Glutamatergic neuron (in vitro differentiated cells): ENCODE data around the gene ZFYVE26. TPM values are rescaled to one million over a fixed set of nuclear protein-coding genes. Genes with fewer than 3 reads are reported as not detected.

ENCODE experiments used
- DNase-seq: peaks from one replicate; pipeline ENCODE4 v3.0.0; 2022
- H3K27ac Mint-ChIP-seq: one replicate; pipeline ENCODE4 v1.8.0; 2020; ENCODE audit warnings: mild to moderate bottlenecking, mixed read lengths, inconsistent platforms; ENCODE audit not compliant: unreplicated experiment
- H3K27me3 Mint-ChIP-seq: one replicate; pipeline ENCODE4 v1.8.0; 2020; ENCODE audit warnings: mild to moderate bottlenecking, moderate library complexity, mixed read lengths, inconsistent platforms; ENCODE audit not compliant: unreplicated experiment
- H3K36me3 Mint-ChIP-seq: one replicate; pipeline ENCODE4 v1.8.0; 2020; ENCODE audit warnings: mild to moderate bottlenecking, mixed read lengths, inconsistent platforms; ENCODE audit not compliant: unreplicated experiment
- H3K4me1 Mint-ChIP-seq: one replicate; pipeline ENCODE4 v1.8.0; 2020; ENCODE audit warnings: mild to moderate bottlenecking, low read depth, mixed read lengths, inconsistent platforms; ENCODE audit not compliant: unreplicated experiment
- H3K4me3 Mint-ChIP-seq: one replicate; pipeline ENCODE4 v1.8.0; 2020; ENCODE audit warnings: mild to moderate bottlenecking, mixed read lengths, inconsistent platforms; ENCODE audit not compliant: unreplicated experiment
- H3K9me3 Mint-ChIP-seq: one replicate; pipeline ENCODE4 v1.8.0; 2020; ENCODE audit warnings: mild to moderate bottlenecking, moderate library complexity, mixed read lengths, inconsistent platforms; ENCODE audit not compliant: unreplicated experiment
- CTCF ChIP-seq: fragments of 200-600 bp; sonication (generic); IDR thresholded peaks from one replicate; pipeline ENCODE4 v1.5.0; 2021; ENCODE audit not compliant: partially characterized antibody, unreplicated experiment
- total RNA-seq: library from RNA; stranded (reverse); fragmentation: NEBNext Ultra II Directional; extraction: Animal tissue kit (Norgen Biotek cat#: 25700); gene quantifications from one replicate; pipeline ENCODE4 v1.2.1, GENCODE V29; 2021; ENCODE audit not compliant: unreplicated experiment

Gene ZFYVE26
- total RNA-seq, 1 donor from 2014 or later = 32.5 TPM

- H3K9me3 Mint-ChIP-seq = no peaks in the 10 kb centered on the region
- no peak overlapping the region for H3K4me3 Mint-ChIP-seq
- no peak for TF ChIP-seq CTCF
- H3K27ac Mint-ChIP-seq = no peak overlapping the region
- DNase-seq = no peak
- H3K36me3 Mint-ChIP-seq = no peaks in the 10 kb centered on the region
- no peaks in the 10 kb centered on the region for H3K27me3 Mint-ChIP-seq
- no peaks in the 10 kb centered on the region for H3K4me1 Mint-ChIP-seq
Observed at GRCh38 chr14:67778792-67779191, 37.6 kb downstream of the ZFYVE26 start.

- no peaks in the 10 kb centered on the region for H3K27me3 Mint-ChIP-seq
- no peak for TF ChIP-seq CTCF
- H3K4me1 Mint-ChIP-seq = no peaks in the 10 kb centered on the region
- H3K27ac Mint-ChIP-seq = no peak overlapping the region
- no peak overlapping the region for H3K4me3 Mint-ChIP-seq
- H3K9me3 Mint-ChIP-seq = no peaks in the 10 kb centered on the region
- no peak for DNase-seq
- H3K36me3 Mint-ChIP-seq = no peaks in the 10 kb centered on the region
Observed at GRCh38 chr14:67776653-67777322, 39.6 kb downstream of the ZFYVE26 start.

- Mint-ChIP-seq H3K27ac (no peak overlapping the region), H3K9me3 (no peaks in the 10 kb centered on the region), H3K36me3 (no peaks in the 10 kb centered on the region), H3K27me3 (no peaks in the 10 kb centered on the region), H3K4me1 (no peaks in the 10 kb centered on the region), H3K4me3 (no peak overlapping the region)
- no peak for DNase-seq
- no peak for TF ChIP-seq CTCF
Observed at GRCh38 chr14:67773844-67774377, 42.5 kb downstream of the ZFYVE26 start.

GRCh38 chr14:67768219-67768618 is 48.2 kb downstream of the ZFYVE26 start:
- Mint-ChIP-seq H3K27ac (no peak overlapping the region), H3K36me3 (no peaks in the 10 kb centered on the region), H3K9me3 (no peaks in the 10 kb centered on the region), H3K4me3 (no peak overlapping the region), H3K4me1 (no peaks in the 10 kb centered on the region), H3K27me3 (peaks cover 2% of the 10 kb centered on the region)
- no peak for TF ChIP-seq CTCF
- DNase-seq = no peak

- TF ChIP-seq CTCF = no peak
- no peak overlapping the region for H3K27ac Mint-ChIP-seq
Observed at GRCh38 chr14:67766035-67766680, 50.2 kb downstream of the ZFYVE26 start.

More at GRCh38 chr14:67766035-67766680, 50.2 kb downstream of the ZFYVE26 start:
- Mint-ChIP-seq H3K27me3 (peaks cover 2% of the 10 kb centered on the region), H3K9me3 (no peaks in the 10 kb centered on the region), H3K4me1 (no peaks in the 10 kb centered on the region), H3K4me3 (no peak overlapping the region), H3K36me3 (no peaks in the 10 kb centered on the region)
- no peak for DNase-seq
